Keratinocyte (primary cell): ENCODE measurements around the gene PPP1R3F.

Source experiments
- EZH2 ChIP-seq: IDR thresholded peaks from one replicate; pipeline ENCODE4 v1.6.1; 2012; ENCODE audit warnings: inconsistent platforms, mild to moderate bottlenecking, low read length, moderate library complexity
- TF ChIP-seq, protein P1 (sequence below), 3 experiments: IDR thresholded peaks in 1 of 3; conservative IDR thresholded peaks in 1 of 3; optimal IDR thresholded peaks in 1 of 3; 2 replicates in 2 of 3; 3 replicates in 1 of 3; pipeline versions ENCODE3 to v1.5.1; 2011; ENCODE audit warnings: low read length in 3 of 3, mild to moderate bottlenecking in 3 of 3, moderate library complexity in 2 of 3, control low read depth in 1 of 3, inconsistent platforms in 1 of 3; ENCODE audit not compliant: insufficient read depth in 2 of 3; ENCODE audit errors: extremely low read depth in 1 of 3

DNA sequence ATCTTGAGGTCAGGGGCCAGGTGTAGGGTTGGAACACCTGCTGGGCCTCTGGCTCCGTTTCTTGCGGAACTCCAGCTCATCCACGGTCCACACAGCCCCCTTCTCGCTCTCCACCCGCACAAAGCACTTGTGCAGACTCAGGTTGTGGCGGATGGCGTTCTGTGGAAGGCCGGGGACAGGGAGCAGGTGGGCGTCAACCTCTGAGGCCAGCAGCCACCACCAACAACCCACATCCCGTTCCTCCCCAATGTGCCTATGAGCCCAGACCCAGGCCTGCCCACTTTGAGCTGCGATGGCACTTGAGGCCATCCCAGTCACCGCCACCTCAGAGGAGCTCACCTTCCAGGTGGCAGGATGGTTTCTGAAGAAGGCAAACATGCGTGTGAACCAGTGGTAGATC is 18.3 kb upstream of the PPP1R3F start:
- TF ChIP-seq, protein P1, sequence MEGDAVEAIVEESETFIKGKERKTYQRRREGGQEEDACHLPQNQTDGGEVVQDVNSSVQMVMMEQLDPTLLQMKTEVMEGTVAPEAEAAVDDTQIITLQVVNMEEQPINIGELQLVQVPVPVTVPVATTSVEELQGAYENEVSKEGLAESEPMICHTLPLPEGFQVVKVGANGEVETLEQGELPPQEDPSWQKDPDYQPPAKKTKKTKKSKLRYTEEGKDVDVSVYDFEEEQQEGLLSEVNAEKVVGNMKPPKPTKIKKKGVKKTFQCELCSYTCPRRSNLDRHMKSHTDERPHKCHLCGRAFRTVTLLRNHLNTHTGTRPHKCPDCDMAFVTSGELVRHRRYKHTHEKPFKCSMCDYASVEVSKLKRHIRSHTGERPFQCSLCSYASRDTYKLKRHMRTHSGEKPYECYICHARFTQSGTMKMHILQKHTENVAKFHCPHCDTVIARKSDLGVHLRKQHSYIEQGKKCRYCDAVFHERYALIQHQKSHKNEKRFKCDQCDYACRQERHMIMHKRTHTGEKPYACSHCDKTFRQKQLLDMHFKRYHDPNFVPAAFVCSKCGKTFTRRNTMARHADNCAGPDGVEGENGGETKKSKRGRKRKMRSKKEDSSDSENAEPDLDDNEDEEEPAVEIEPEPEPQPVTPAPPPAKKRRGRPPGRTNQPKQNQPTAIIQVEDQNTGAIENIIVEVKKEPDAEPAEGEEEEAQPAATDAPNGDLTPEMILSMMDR (optimal IDR thresholded peaks at IDR 0.05 in 1 of 3, IDR thresholded peaks at IDR 0.05 in 1 of 3, conservative IDR thresholded peaks at IDR 0.05 in 1 of 3; ENCODE audit: extremely low read depth in 1 of 3, insufficient read depth in 2 of 3, low read length in 3 of 3) = no peak
- TF ChIP-seq EZH2 = no peak
